Psoas muscle (tissue), 8 donors: Measurements from ENCODE around the gene TNFRSF1B. TPM values are rescaled to one million over a fixed set of nuclear protein-coding genes. Genes with fewer than 3 reads are reported as not detected.

Experiments used
- ATAC-seq, 4 donors: fragments of 200-7000 bp; cut with Tn5 transposase; one replicate each; pipeline ENCODE4 v1.9.1; 2020; ENCODE audit warnings: moderate library complexity in 3 of 4, mild to moderate bottlenecking in 2 of 4
- DNase-seq, 2 donors: peaks; one replicate each; pipeline ENCODE4 v3.0.0-alpha.2; 2020
- H3K27ac ChIP-seq: fragments of 200-600 bp; one replicate; pipeline ENCODE4 v1.8.0; 2022
- H3K27me3 ChIP-seq, 3 donors: fragments of 200-600 bp in 1 of 3; one replicate each; pipeline versions ENCODE4 v1.6.1 to v1.8.0; 2013 to 2022; ENCODE audit warnings: low read length in 2 of 3, mild to moderate bottlenecking in 2 of 3, moderate library complexity in 1 of 3; ENCODE audit not compliant: insufficient read depth in 3 of 3
- H3K36me3 ChIP-seq, 2 donors: fragments of 200-600 bp in 1 of 2; one replicate each; pipeline versions ENCODE4 v1.6.1 to v1.8.0; 2013 to 2022; ENCODE audit warnings: low read depth in 1 of 2, mild to moderate bottlenecking in 1 of 2, moderate library complexity in 1 of 2; ENCODE audit not compliant: insufficient read depth in 1 of 2
- H3K4me1 ChIP-seq: fragments of 200-600 bp; one replicate; pipeline ENCODE4 v1.8.0; 2022
- H3K4me3 ChIP-seq: fragments of 200-600 bp; one replicate; pipeline ENCODE4 v1.8.0; 2022; ENCODE audit warnings: mild to moderate bottlenecking
- H3K9me3 ChIP-seq: fragments of 200-600 bp; one replicate; pipeline ENCODE4 v1.8.0; 2022
- WGBS, 3 donors: extraction: QIAGEN DNeasy Blood & Tissue Kit; methylation state at CpG; one replicate each; pipeline versions ENCODE4 v1.1.6 to v1.1.7; 2013; 5-methylcytosine and 5-hydroxymethylcytosine counted together
- intact Hi-C, 2 donors: fragments of 100-400 bp; cut with DNase I; formaldehyde crosslinking; loops; one replicate each; pipeline versions ENCODE4 v1.11.0 to v1.14.2; 2022
- polyA plus RNA-seq, 3 donors: library from polyadenylated mRNA; stranded (reverse); fragments of 200-250 nt; gene quantifications; one replicate each; pipeline ENCODE4 v1.2.3, GENCODE V29; 2013
- total RNA-seq, 4 donors: library from RNA; stranded (reverse); fragmentation: NEBNext Ultra II Directional in 2 of 4; extraction: Animal tissue kit (Norgen Biotek cat#: 25700) in 2 of 4; gene quantifications; one replicate each; pipeline versions ENCODE4 v1.2.1 to v1.2.4, GENCODE V29; 2021 to 2023
- TF ChIP-seq, protein P1 (sequence below): fragments of 200-600 bp; IDR thresholded peaks from one replicate; pipeline ENCODE4 v1.8.0; 2022; ENCODE audit warnings: antibody characterized with exemption
- donor health status: healthy with polysubstance abuse.
- donor health status: DM: no; HTN: no; CAD: no; lungs with moderate emphysema.
- donor health status: Bipolar disorder and iron deficiency.
- donor health status: healthy.
- donor health status: DM: yes; HTN: yes; CAD: no.
- donor health status: DM: no; HTN: no; CAD: no.
- donor health status: DM: no; HTN: no; CAD: no.
- donor health status: DM: yes; HTN: yes; CAD: no.

TNFRSF1B gene
- total and polyA plus RNA-seq, 7 donors, result 5.1 to 12.8 (median 7.6) TPM

DNA sequence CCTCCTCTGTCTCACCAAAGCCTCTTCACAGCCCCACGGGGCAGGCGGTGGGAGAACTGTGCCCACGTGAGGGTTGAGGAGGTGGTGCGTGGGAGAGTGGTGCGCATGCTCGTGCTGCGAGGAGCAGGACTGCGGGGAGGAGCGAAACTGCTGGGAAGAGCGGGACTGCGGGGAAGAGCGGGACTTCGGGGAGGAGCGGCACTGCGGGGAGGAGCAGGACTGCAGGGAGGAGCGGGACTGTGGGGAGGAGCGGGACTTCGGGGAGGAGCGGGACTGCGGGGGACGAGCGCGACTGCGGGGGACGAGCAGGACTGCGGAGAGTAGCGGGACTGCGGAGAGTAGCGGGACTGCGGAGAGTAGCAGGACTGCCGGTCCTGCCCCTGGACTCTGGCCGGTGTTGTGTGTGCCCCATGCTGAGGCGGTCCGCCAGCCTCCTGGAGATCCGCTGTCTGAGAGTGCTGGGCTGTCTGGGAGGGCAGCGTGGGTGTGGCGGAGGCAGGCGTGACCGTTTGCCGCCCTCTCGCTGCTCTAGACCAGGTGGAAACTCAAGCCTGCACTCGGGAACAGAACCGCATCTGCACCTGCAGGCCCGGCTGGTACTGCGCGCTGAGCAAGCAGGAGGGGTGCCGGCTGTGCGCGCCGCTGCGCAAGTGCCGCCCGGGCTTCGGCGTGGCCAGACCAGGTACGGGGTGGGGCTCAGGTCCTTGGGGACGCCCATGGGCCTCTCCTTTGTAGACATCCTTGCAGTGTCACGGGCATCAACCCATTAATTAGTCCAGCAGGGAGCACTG is 24.6 kb downstream of the TNFRSF1B start:
- no peak for ATAC-seq
- H3K36me3 ChIP-seq, result peaks cover 0 to 15% of the 10 kb centered on the region in 2 donors
- TF ChIP-seq, protein P1, sequence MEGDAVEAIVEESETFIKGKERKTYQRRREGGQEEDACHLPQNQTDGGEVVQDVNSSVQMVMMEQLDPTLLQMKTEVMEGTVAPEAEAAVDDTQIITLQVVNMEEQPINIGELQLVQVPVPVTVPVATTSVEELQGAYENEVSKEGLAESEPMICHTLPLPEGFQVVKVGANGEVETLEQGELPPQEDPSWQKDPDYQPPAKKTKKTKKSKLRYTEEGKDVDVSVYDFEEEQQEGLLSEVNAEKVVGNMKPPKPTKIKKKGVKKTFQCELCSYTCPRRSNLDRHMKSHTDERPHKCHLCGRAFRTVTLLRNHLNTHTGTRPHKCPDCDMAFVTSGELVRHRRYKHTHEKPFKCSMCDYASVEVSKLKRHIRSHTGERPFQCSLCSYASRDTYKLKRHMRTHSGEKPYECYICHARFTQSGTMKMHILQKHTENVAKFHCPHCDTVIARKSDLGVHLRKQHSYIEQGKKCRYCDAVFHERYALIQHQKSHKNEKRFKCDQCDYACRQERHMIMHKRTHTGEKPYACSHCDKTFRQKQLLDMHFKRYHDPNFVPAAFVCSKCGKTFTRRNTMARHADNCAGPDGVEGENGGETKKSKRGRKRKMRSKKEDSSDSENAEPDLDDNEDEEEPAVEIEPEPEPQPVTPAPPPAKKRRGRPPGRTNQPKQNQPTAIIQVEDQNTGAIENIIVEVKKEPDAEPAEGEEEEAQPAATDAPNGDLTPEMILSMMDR, result no peak
- peaks cover 4% of the 10 kb centered on the region for H3K4me1 ChIP-seq
- H3K4me3 ChIP-seq, result no peak overlapping the region
- WGBS, 3 donors, result 88 to 90% (median 88%) methylated on average over 47 to 58 of the region's 58 CpGs
- no peak overlapping the region for H3K27ac ChIP-seq
- intact Hi-C loops, result no loop called here
- H3K27me3 ChIP-seq, result no peaks in the 10 kb centered on the region
- DNase-seq, result no peak
- no peaks in the 10 kb centered on the region for H3K9me3 ChIP-seq

DNA sequence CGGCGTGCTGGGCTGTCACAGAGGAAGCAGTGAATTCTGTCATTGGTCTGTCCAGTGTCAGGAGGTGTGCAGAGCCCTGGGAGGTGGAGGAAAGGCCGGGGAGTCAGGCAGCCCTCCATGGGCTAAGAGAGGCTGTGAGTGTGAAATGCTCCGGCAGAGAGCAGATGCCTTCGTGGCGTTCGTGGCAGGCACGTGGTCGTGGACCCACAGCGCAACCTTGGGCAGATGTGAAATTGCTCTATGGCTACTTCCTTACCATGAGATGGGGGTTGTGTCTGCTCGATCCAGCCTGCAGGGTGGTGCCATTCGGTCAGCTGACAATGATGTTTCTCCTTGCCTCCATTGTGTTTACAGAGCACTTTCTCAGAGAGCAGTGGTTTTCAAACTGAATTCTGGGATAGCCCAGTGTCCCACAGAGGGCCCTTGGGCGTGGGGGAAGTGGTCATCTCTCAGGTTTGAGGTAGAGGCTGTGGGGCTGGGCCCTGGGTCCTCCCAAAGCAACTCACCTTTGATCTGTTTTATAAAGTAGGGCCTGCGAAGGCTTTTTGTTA is 27.9 kb downstream of the TNFRSF1B start:
- Histone ChIP-seq H3K27me3 (peaks cover 0 to 5% (median 0%) of the 10 kb centered on the region in 3 donors), H3K4me3 (no peak overlapping the region), H3K9me3 (no peaks in the 10 kb centered on the region), H3K27ac (no peak overlapping the region), H3K36me3 (peaks cover 0 to 15% of the 10 kb centered on the region in 2 donors), H3K4me1 (no peaks in the 10 kb centered on the region)
- no peak for ATAC-seq
- WGBS, 3 donors, result 87 to 90% (median 88%) methylated on average over 14 of the region's 14 CpGs
- intact Hi-C loops, result no loop called here
- DNase-seq, result no peak
- TF ChIP-seq, protein P1, result no peak

DNA sequence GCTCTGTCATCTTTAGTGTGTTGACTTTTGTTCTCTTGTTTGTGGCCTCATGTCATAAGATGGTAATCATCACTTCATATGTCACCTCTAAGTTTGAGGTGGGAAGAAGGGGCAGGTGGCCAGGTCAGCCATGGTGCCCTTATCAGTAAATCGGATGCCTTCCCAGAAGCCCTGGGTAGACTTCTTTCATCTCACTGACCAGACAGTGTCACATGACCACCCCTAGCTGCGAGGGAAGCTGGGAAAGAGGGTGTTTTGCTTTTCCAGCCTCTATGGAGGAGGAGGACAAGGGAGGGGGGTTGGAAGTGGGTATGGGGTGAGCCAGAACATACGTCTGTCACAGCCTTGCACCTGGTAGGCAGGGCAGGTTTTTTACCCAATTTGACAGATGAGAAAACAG is 28.6 kb downstream of the TNFRSF1B start:
- H3K4me1 ChIP-seq, result no peaks in the 10 kb centered on the region
- ATAC-seq (no peak), DNase-seq (no peak)
- H3K9me3 ChIP-seq, result no peaks in the 10 kb centered on the region
- peaks cover 0 to 5% (median 0%) of the 10 kb centered on the region in 3 donors for H3K27me3 ChIP-seq
- no peak overlapping the region for H3K27ac ChIP-seq
- no peak overlapping the region for H3K4me3 ChIP-seq
- 74 to 79% (median 76%) methylated on average over 3 of the region's 3 CpGs for WGBS, 3 donors
- intact Hi-C loops, result no loop called here
- H3K36me3 ChIP-seq, result peaks cover 0 to 15% of the 10 kb centered on the region in 2 donors
- TF ChIP-seq, protein P1, result no peak

DNA sequence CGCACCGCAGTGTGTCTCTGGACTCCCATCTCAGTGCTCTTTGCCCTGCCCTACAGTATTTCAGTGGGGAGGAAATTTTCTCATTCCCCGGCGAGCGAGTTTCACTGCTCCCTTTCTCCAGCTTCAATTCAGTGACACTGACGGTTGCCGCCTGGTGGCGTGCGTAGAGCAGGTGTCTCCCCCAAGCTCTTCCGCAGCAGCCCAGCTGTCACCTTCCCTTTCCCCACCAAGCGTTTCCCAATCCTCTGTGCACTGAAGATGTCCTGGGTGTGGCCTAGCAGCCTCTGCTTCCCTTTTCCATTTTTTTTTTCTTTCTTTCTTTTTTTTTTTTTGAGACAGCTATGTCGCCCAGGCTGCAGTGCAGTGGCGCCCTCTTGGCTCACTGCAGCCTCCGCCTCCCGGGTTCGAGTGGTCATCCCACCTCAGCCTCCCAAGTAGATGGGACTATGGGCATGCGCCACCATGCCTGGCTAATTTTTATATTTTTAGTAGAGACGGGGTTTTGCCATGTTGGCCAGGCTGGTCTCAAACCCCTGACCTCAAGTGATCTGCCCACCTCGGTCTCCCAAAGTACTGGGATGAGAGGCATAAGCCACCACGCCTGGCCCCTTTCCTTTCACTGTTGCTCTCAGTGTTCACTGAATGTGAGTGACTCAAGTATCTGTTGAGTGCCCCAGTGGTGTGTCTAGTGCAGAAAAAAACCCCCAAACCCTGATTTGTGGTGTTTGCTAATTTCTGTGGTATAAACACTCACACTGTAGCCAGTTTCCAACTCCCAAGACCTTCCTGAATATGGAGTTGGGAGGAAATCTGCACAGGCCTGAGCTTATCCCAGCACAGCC is 30.1 kb downstream of the TNFRSF1B start:
- peaks cover 0 to 5% (median 1%) of the 10 kb centered on the region in 3 donors for H3K27me3 ChIP-seq
- H3K4me3 ChIP-seq, result no peak overlapping the region
- no peaks in the 10 kb centered on the region for H3K9me3 ChIP-seq
- H3K4me1 ChIP-seq, result no peaks in the 10 kb centered on the region
- intact Hi-C loops, result no loop called here
- H3K36me3 ChIP-seq, result peaks cover 0 to 15% of the 10 kb centered on the region in 2 donors
- DNase-seq (peak in 1 of 2 donors; percentile 67), ATAC-seq (peak; percentile 29 to 75 (median 54))
- TF ChIP-seq, protein P1, result no peak
- H3K27ac ChIP-seq, result no peak overlapping the region
- 64 to 72% (median 69%) methylated on average over 19 to 20 of the region's 20 CpGs for WGBS, 3 donors
